HG03139 (cell line): ENCODE data around the gene MDFIC2.
"Not testable (repeated sequence)": the region's sequence is repeated elsewhere in the genome, so short reads cannot be mapped to it uniquely, and the experiment has no call there.

Experiments used
- ATAC-seq: cut with Tn5 transposase; IDR thresholded peaks from one replicate; pipeline ENCODE4 v1.9.1; 2021; ENCODE audit not compliant: unreplicated experiment

The MDFIC2 gene

GRCh38 chr3:70261283-70261682, 51.2 kb downstream of the MDFIC2 start:
- ATAC-seq = no peak

DNA sequence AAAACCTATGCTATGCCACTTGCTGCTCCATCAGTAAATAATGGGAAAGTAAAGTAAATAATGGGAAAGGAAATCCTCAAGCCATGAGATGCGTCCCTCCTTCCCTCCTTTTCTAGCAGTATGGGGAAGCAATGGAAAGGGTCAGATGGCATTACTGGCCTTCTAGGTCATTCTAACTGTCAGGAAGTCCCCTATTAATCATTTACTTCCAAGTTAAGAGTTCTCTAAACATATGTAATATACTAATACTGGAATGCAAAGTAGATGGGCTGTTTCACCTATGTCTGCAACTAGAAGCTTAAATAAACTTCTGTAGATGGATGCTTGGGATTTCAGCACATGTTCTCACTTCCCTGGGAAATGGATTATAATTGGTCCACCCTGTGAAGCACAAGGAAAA, 55.9 kb downstream of the MDFIC2 start:
- no peak for ATAC-seq

DNA sequence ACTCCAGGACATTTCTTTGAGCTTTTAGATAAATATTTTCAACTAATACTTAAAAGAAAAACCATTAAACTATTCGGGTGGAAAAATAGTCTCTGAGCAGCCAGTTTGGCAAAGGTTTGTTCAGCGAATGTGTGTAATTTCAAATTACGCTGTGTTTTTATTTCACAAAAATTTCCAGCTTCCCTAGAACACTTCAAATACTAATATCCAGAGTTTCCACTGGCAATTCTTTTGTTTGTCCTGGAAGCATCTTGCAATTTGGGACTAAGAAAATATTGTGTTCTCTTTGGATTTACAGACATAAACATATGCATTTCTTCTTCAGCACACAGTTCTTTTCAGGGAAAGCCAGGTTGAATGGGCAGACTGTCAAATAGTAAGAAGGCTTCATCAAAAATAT, 61.9 kb downstream of the MDFIC2 start:
- no peak for ATAC-seq

- ATAC-seq = no peak
Measured at GRCh38 chr3:70249509-70250160, 62.8 kb downstream of the MDFIC2 start.

- no peak for ATAC-seq
Measured at GRCh38 chr3:70248856-70249255, 63.6 kb downstream of the MDFIC2 start.

DNA sequence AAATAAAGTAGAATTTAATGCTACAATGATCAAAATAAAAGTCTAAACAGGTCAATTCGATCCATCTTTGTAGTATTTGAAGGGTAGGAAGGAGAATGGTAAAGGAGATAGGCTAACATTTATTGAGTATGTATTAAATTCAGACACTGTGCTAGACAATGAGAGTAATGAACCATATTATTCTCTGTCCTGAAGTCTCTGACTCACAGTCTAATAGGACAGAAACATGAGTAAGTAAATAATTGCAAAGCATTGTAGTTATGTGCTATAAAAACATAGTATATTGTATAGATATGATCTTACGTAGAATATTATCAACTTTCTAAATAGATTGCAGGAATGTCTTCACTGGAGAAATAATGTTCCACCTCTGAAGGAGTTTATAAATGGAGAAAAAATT, 64.5 kb downstream of the MDFIC2 start:
- no peak for ATAC-seq

DNA sequence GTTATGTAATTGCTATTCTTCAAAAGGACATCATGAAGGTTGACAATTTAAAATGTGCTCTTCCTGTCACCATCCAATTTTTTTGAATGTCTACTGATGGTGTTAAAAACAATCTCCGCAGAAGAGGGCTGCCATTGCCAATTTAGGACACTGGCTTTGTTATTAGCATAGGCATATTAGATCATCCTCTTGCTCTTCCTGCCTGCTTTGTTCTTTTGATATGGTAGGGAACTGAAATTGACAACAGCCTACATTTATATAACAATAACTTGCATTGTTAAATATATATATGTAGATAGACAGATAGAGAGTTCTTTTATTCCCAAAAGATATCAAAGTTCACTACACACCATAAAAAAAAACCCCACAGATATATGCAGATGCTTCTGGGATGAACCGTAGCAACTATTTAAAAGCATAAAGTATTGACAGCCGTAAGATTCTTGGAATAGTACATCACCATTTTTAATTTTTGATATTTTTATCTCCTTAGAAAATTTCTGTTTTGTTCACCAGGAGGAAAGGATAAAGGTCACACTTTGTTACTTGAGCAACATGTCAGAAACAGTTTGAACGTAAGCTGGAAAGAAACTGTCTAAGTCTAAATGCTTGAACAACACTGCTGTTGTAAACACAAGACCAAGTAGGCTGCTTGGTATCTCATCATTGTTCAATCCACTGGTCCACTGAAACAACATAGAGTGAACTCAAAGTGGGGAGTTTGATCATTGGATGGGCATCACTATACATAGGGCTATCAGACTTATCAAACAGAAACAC, 66.5 kb downstream of the MDFIC2 start:
- no peak for ATAC-seq

DNA sequence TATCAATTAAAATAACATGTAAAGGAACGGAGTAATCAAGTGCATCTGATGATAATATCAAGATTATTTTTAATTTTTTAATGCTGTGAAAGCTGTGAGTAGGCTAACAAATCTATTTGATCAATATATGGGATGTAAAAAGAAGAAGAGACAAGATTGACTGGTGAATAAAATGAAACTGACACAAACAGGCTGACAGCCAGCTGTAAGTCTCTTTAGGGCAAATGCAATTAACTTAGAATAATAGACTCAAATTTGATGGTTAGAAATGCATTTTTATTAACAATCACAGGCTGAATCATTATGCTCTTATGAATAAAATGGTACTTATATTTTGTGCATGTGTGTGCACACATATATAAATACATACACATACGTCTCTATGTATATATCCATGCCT, 68.0 kb downstream of the MDFIC2 start:
- ATAC-seq = no peak

- no peak for ATAC-seq
Measured at GRCh38 chr3:70242297-70242882, 70.0 kb downstream of the MDFIC2 start.

- no peak for ATAC-seq
Measured at GRCh38 chr3:70233812-70234211, 78.6 kb downstream of the MDFIC2 start.

- no peak for ATAC-seq
Measured at GRCh38 chr3:70233112-70233511, 79.3 kb downstream of the MDFIC2 start.

- no peak for ATAC-seq
Measured at GRCh38 chr3:70231266-70231701, 81.2 kb downstream of the MDFIC2 start.

DNA sequence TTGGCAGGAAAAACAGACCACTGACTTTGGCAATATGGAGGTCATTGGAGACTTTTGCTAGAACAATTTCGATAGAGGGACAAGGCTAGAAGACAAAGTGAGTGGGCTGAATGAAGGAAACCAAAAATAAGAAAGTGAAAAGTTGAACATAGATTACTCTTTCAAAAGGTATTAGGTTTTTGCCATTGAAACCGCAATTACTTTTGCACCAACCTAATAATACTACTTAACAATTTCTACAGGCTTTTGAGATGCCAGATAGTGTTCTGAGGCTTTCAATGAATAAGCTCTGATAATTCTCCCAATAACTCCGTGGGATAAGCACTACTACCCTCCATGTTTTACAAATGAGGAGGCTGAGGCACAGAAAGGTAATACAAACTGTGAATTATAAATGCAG, 85.0 kb downstream of the MDFIC2 start:
- no peak for ATAC-seq

GRCh38 chr3:70225146-70225545, 87.3 kb downstream of the MDFIC2 start:
- no peak for ATAC-seq

DNA sequence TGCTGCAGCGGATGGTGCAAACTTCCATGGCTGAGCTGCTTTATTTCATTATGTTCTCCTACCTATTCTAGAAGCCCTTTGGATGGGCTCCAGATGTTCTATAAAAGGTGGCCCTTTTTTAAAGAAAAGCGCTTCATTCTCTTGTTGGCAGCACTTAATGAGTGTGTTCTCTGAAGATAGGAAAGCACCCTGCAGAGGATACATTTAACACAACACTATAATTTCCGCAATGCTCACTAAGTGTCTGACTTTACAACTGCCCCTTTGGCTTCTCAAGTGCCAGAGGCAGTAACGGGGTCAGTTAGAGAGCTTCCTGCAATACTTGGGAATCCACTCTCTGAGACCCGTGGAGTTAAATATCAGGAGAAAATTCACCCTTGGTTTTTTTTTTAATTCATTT, 88.1 kb downstream of the MDFIC2 start:
- no peak for ATAC-seq

DNA sequence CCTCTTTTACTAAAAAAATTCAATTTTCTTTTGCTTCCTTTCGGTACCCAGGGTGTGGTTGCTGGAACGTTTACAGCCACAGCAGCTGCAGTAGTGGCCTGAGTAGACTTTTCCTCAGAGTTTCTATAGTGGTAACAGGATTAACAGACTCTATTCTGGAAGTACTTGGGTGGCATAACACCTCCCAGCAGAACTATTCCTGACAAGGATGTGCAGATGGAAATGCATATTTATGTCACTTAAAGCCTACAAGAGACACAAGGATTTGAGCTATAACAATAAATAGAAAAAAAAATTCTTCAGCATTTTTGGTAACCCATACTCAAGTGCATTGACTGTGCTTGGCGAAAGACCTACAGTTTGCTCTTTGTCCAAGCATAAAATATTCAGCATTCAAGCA, 94.0 kb downstream of the MDFIC2 start:
- ATAC-seq = no peak

- ATAC-seq = not testable (repeated sequence)
Measured at GRCh38 chr3:70211274-70211673, 101.2 kb downstream of the MDFIC2 start.

DNA sequence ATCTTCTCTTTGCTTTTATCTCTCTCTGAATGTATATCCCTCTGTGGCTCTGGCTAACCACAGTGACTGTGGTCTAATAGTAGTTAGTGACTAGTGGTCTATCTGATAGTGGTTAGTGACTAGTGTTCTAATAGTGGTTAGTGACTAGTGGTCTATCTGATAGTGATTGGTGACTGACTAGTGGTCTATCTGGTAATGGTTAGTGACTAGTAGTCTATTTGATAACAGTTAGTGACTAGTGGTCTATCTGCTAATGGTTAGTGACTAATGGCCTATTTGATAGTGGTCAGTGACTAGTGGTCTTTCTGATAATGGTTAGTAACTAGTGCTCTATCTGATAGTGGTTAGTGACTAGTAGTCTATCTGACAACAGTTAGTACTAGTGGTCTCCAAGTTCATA, 110.5 kb downstream of the MDFIC2 start:
- ATAC-seq = no peak

- ATAC-seq = no peak
Measured at GRCh38 chr3:70189884-70190473, 122.5 kb downstream of the MDFIC2 start.

- ATAC-seq = no peak
Measured at GRCh38 chr3:70186221-70186620, 126.2 kb downstream of the MDFIC2 start.

- no peak for ATAC-seq
Measured at GRCh38 chr3:70185661-70186060, 126.8 kb downstream of the MDFIC2 start.
